Hepatic stellate cell (primary cell): ENCODE measurements around the gene CD276.
A peak's percentile ranks its signal among the peaks of the same experiment; 100 is the strongest.

Experiments
- DNase-seq: peaks from one replicate; pipeline ENCODE4 v3.0.0; 2011; ENCODE audit warnings: low spot score

CD276 gene

GRCh38 chr15:73747847-73748590 lies 63.8 kb downstream of the CD276 start:
- DNase-seq, result no peak

- no peak for DNase-seq
Observed at GRCh38 chr15:73748730-73749129, 64.5 kb downstream of the CD276 start.

- DNase-seq, result no peak
Observed at GRCh38 chr15:73749533-73749932, 65.3 kb downstream of the CD276 start.

GRCh38 chr15:73749971-73750370 lies 65.8 kb downstream of the CD276 start:
- DNase-seq, result no peak

- no peak for DNase-seq
Observed at GRCh38 chr15:73750438-73750837, 66.3 kb downstream of the CD276 start.

- no peak for DNase-seq
Observed at GRCh38 chr15:73750951-73751350, 66.8 kb downstream of the CD276 start.

GRCh38 chr15:73751511-73751898 lies 67.3 kb downstream of the CD276 start:
- no peak for DNase-seq

- DNase-seq, result no peak
Observed at GRCh38 chr15:73751899-73752805, 68.0 kb downstream of the CD276 start.

- no peak for DNase-seq
Observed at GRCh38 chr15:73752806-73753193, 68.6 kb downstream of the CD276 start.

- peak; percentile 58 for DNase-seq
Observed at GRCh38 chr15:73753250-73754130, 69.3 kb downstream of the CD276 start, which contains the start of gene INSYN1. TSS of gene INSYN1 (minus strand) at chr15:73753351. CDS start at chr15:73751130, 2,221 bp downstream.

- DNase-seq, result no peak
Observed at GRCh38 chr15:73754461-73754860, 70.3 kb downstream of the CD276 start.

- DNase-seq, result no peak
Observed at GRCh38 chr15:73755481-73755880, 71.3 kb downstream of the CD276 start.

GRCh38 chr15:73755946-73756345 lies 71.8 kb downstream of the CD276 start:
- no peak for DNase-seq

- DNase-seq, result no peak
Observed at GRCh38 chr15:73756390-73756789, 72.2 kb downstream of the CD276 start.

- no peak for DNase-seq
Observed at GRCh38 chr15:73756947-73757513, 72.8 kb downstream of the CD276 start.

- no peak for DNase-seq
Observed at GRCh38 chr15:73757571-73757970, 73.4 kb downstream of the CD276 start.

GRCh38 chr15:73758461-73758860 lies 74.3 kb downstream of the CD276 start:
- no peak for DNase-seq

GRCh38 chr15:73760330-73761329 lies 76.4 kb downstream of the CD276 start:
- no peak for DNase-seq

- DNase-seq, result no peak
Observed at GRCh38 chr15:73763931-73764330, 79.7 kb downstream of the CD276 start.
